ENCODE results near the gene RIMBP2. TPM values are rescaled to one million over a fixed set of nuclear protein-coding genes. Genes with fewer than 3 reads are reported as not detected.

The RIMBP2 gene
- polyA plus RNA-seq, 1 donor from 2014 or later = 14.6 TPM

DNA sequence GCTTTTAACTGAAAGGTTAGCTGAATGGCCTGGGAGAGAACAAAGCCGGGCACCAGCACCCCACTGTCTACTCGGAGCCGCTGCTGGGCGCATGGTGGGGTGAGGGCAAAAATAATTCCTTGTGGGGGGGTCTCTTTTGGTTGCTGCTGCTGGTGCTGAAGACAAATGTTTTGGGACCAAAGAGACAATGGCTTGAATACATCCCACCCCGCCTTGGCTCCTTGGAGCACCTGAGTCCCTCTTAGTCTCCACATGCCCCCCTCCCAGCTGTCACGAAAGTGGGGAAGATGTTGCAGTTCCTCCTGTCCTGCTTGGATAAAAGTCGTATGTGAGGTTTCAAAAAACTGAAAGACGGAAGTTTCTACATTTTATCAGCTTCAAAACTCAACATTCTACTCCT lies 293.4 kb downstream of the RIMBP2 start:
- H3K79me2 ChIP-seq (replicated peaks; ENCODE audit: insufficient read depth, low read length) = no peaks in the 10 kb centered on the region
- no peaks in the 10 kb centered on the region for H3K27me3 ChIP-seq (ENCODE audit: insufficient read depth, low read depth, low read length)
- H3K36me3 ChIP-seq (ENCODE audit: insufficient read depth, low read length) = peaks cover 5% of the 10 kb centered on the region
- H3F3A ChIP-seq (ENCODE audit: insufficient read depth, low read length, poor library complexity, severe bottlenecking) = no peaks in the 10 kb centered on the region
- H3K4me2 ChIP-seq (ENCODE audit: low read length) = no peak overlapping the region
- H3K9me2 ChIP-seq (ENCODE audit: insufficient read depth, low read length) = no peaks in the 10 kb centered on the region
- H3K4me3 ChIP-seq (ENCODE audit: low read length) = no peak overlapping the region
- no peaks in the 10 kb centered on the region for H3K9me3 ChIP-seq (ENCODE audit: low read length)
- no peak overlapping the region for H3K9ac ChIP-seq (ENCODE audit: low read length)
- no peak overlapping the region for H3K27ac ChIP-seq (ENCODE audit: low read length)
- no peaks in the 10 kb centered on the region for H4K20me1 ChIP-seq (ENCODE audit: insufficient read depth)
- TF ChIP-seq POLR2AphosphoS5 (IDR thresholded peaks at IDR 0.05) = no peak
- TF ChIP-seq SMC3 (conservative IDR thresholded peaks at IDR 0.05; ENCODE audit: poor library complexity) = no peak
- TF ChIP-seq, protein P1, sequence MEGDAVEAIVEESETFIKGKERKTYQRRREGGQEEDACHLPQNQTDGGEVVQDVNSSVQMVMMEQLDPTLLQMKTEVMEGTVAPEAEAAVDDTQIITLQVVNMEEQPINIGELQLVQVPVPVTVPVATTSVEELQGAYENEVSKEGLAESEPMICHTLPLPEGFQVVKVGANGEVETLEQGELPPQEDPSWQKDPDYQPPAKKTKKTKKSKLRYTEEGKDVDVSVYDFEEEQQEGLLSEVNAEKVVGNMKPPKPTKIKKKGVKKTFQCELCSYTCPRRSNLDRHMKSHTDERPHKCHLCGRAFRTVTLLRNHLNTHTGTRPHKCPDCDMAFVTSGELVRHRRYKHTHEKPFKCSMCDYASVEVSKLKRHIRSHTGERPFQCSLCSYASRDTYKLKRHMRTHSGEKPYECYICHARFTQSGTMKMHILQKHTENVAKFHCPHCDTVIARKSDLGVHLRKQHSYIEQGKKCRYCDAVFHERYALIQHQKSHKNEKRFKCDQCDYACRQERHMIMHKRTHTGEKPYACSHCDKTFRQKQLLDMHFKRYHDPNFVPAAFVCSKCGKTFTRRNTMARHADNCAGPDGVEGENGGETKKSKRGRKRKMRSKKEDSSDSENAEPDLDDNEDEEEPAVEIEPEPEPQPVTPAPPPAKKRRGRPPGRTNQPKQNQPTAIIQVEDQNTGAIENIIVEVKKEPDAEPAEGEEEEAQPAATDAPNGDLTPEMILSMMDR (IDR thresholded peaks at IDR 0.05; ENCODE audit: poor library complexity, severe bottlenecking) = no peak
- no peak for TF ChIP-seq TAF1 (IDR thresholded peaks at IDR 0.05; ENCODE audit: low read depth)
- no peak for TF ChIP-seq MXI1 (conservative IDR thresholded peaks at IDR 0.05; ENCODE audit: poor library complexity, severe bottlenecking)
- TF ChIP-seq, protein P2, sequence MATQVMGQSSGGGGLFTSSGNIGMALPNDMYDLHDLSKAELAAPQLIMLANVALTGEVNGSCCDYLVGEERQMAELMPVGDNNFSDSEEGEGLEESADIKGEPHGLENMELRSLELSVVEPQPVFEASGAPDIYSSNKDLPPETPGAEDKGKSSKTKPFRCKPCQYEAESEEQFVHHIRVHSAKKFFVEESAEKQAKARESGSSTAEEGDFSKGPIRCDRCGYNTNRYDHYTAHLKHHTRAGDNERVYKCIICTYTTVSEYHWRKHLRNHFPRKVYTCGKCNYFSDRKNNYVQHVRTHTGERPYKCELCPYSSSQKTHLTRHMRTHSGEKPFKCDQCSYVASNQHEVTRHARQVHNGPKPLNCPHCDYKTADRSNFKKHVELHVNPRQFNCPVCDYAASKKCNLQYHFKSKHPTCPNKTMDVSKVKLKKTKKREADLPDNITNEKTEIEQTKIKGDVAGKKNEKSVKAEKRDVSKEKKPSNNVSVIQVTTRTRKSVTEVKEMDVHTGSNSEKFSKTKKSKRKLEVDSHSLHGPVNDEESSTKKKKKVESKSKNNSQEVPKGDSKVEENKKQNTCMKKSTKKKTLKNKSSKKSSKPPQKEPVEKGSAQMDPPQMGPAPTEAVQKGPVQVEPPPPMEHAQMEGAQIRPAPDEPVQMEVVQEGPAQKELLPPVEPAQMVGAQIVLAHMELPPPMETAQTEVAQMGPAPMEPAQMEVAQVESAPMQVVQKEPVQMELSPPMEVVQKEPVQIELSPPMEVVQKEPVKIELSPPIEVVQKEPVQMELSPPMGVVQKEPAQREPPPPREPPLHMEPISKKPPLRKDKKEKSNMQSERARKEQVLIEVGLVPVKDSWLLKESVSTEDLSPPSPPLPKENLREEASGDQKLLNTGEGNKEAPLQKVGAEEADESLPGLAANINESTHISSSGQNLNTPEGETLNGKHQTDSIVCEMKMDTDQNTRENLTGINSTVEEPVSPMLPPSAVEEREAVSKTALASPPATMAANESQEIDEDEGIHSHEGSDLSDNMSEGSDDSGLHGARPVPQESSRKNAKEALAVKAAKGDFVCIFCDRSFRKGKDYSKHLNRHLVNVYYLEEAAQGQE (IDR thresholded peaks at IDR 0.05; ENCODE audit: borderline replicate concordance) = no peak
- TF ChIP-seq EP300 (conservative IDR thresholded peaks at IDR 0.05; ENCODE audit: poor library complexity, severe bottlenecking) = no peak
- TF ChIP-seq RAD21 (conservative IDR thresholded peaks at IDR 0.05) = no peak
- no peak for TF ChIP-seq EZH2 (IDR thresholded peaks at IDR 0.05; ENCODE audit: borderline replicate concordance, insufficient read depth, low read length, poor library complexity, severe bottlenecking)
- H2AFZ ChIP-seq (ENCODE audit: low read depth, low read length) = no peak overlapping the region

DNA sequence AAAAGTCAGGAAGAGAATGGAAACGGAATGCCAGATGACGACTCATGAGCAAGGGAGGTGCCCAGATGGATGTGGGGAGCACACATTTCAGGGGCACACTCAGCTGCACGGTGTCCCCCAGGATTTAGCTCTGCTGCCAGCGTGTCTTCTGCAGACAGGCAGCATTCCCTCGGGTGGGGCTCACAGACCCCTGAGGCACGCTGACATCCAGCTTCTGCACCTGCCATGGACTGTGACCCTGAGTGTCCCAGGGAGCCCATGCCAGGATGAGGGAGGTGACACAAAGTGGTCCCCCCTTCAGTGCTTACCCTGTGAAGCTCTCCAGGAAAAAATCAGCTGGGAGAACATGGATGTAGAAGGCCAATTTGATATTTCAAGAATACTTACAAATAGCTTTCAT lies 294.2 kb downstream of the RIMBP2 start:
- H3K9ac ChIP-seq (ENCODE audit: low read length) = no peak overlapping the region
- no peaks in the 10 kb centered on the region for H3F3A ChIP-seq (ENCODE audit: insufficient read depth, low read length, poor library complexity, severe bottlenecking)
- H3K9me2 ChIP-seq (ENCODE audit: insufficient read depth, low read length) = no peaks in the 10 kb centered on the region
- H3K4me3 ChIP-seq (ENCODE audit: low read length) = no peak overlapping the region
- H2AFZ ChIP-seq (ENCODE audit: low read depth, low read length) = no peak overlapping the region
- no peaks in the 10 kb centered on the region for H3K27me3 ChIP-seq (ENCODE audit: insufficient read depth, low read depth, low read length)
- H3K4me2 ChIP-seq (ENCODE audit: low read length) = no peak overlapping the region
- no peak overlapping the region for H3K27ac ChIP-seq (ENCODE audit: low read length)
- no peaks in the 10 kb centered on the region for H4K20me1 ChIP-seq (ENCODE audit: insufficient read depth)
- no peak for TF ChIP-seq RAD21 (conservative IDR thresholded peaks at IDR 0.05)
- no peak for TF ChIP-seq MXI1 (conservative IDR thresholded peaks at IDR 0.05; ENCODE audit: poor library complexity, severe bottlenecking)
- TF ChIP-seq SMC3 (conservative IDR thresholded peaks at IDR 0.05; ENCODE audit: poor library complexity) = no peak
- H3K79me2 ChIP-seq (replicated peaks; ENCODE audit: insufficient read depth, low read length) = no peaks in the 10 kb centered on the region
- no peaks in the 10 kb centered on the region for H3K36me3 ChIP-seq (ENCODE audit: insufficient read depth, low read length)
- H3K9me3 ChIP-seq (ENCODE audit: low read length) = no peaks in the 10 kb centered on the region

DNA sequence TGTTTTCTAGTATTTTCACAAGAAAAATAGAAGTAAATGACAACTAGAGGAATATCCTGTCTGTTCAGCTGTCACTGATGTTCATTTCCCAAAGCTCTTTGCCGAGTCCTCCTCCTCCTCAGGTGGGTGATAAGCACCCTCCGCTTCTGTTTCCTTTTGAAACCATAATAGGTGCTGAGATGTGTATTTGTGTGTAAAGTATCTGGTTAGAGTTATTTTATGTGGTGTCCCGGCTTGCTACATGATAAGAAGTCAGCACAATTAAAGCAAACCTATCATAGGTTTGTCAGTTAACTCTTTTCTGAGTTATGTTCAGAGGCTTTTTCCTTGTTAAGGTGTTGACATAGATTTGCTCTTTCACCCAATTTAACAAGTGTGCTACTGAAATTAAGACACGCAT lies 296.0 kb downstream of the RIMBP2 start:
- no peaks in the 10 kb centered on the region for H4K20me1 ChIP-seq (ENCODE audit: insufficient read depth)
- H3K4me2 ChIP-seq (ENCODE audit: low read length) = no peak overlapping the region
- no peak overlapping the region for H3K9ac ChIP-seq (ENCODE audit: low read length)
- H3K4me3 ChIP-seq (ENCODE audit: low read length) = no peak overlapping the region
- H3K9me3 ChIP-seq (ENCODE audit: low read length) = no peaks in the 10 kb centered on the region
- H3K9me2 ChIP-seq (ENCODE audit: insufficient read depth, low read length) = no peaks in the 10 kb centered on the region
- no peaks in the 10 kb centered on the region for H3F3A ChIP-seq (ENCODE audit: insufficient read depth, low read length, poor library complexity, severe bottlenecking)
- no peak overlapping the region for H3K27ac ChIP-seq (ENCODE audit: low read length)
- H2AFZ ChIP-seq (ENCODE audit: low read depth, low read length) = no peak overlapping the region
- TF ChIP-seq TAF1 (IDR thresholded peaks at IDR 0.05; ENCODE audit: low read depth) = no peak
- TF ChIP-seq, protein P2 (IDR thresholded peaks at IDR 0.05; ENCODE audit: borderline replicate concordance) = no peak
- H3K79me2 ChIP-seq (replicated peaks; ENCODE audit: insufficient read depth, low read length) = no peaks in the 10 kb centered on the region
- no peaks in the 10 kb centered on the region for H3K27me3 ChIP-seq (ENCODE audit: insufficient read depth, low read depth, low read length)
- H3K36me3 ChIP-seq (ENCODE audit: insufficient read depth, low read length) = no peaks in the 10 kb centered on the region

All from neural cell (in vitro differentiated cells).